ENCODE measurements around the gene LUC7L2. TPM values are rescaled to one million over a fixed set of nuclear protein-coding genes. Genes with fewer than 3 reads are reported as not detected.
"Not testable (repeated sequence)": the region's sequence is repeated elsewhere in the genome, so short reads cannot be mapped to it uniquely, and the experiment has no call there.

LUC7L2 gene
- total RNA-seq, 3 donors from 2014 or later: 77.3 to 108 (median 89.8) TPM

DNA sequence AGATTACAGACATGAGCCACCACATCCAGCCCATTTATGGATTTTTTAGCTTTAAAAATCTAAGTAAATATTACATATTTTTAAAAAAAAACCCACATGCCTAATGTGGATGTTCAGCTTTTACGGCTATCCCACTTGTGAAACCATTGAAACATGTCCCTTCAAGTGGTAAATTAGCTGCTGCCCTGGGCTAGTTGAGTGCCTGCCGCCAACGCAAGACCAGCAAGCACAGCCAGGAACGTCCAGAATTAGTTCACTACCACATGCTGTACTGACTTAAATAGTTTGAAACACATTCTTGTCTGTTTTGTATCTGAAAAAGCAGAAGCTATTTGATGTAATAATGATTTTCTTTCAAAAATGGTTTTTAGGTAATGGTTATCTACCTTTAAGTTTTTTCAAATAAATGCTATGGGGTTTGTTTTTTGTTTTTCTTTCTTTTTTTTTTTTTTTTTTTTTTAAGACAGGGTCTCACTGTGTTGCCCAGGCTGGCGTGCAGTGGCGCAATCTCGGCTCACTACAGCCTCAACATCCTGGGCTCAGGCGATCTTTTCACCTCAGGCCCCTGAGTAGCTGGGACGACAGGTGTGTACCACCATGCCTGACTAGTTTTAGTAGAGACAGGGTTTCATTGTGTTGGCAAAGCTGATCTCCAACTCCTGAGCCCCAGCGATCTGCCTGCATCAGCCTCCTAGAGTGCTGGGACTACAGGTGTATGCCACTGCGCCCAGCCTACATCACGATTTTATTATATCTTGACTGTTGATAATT, 66.7 kb downstream of the LUC7L2 start:
- no peaks in the 10 kb centered on the region for H3K27me3 ChIP-seq
- H3K4me1 ChIP-seq: peaks cover 0 to 3% of the 10 kb centered on the region in 2 donors
- TF ChIP-seq POLR2AphosphoS5 (IDR thresholded peaks at IDR 0.05) (no peak), POLR2A (IDR thresholded peaks at IDR 0.05) (no peak)
- TF ChIP-seq, protein P1, sequence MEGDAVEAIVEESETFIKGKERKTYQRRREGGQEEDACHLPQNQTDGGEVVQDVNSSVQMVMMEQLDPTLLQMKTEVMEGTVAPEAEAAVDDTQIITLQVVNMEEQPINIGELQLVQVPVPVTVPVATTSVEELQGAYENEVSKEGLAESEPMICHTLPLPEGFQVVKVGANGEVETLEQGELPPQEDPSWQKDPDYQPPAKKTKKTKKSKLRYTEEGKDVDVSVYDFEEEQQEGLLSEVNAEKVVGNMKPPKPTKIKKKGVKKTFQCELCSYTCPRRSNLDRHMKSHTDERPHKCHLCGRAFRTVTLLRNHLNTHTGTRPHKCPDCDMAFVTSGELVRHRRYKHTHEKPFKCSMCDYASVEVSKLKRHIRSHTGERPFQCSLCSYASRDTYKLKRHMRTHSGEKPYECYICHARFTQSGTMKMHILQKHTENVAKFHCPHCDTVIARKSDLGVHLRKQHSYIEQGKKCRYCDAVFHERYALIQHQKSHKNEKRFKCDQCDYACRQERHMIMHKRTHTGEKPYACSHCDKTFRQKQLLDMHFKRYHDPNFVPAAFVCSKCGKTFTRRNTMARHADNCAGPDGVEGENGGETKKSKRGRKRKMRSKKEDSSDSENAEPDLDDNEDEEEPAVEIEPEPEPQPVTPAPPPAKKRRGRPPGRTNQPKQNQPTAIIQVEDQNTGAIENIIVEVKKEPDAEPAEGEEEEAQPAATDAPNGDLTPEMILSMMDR (IDR thresholded peaks at IDR 0.05): no peak

DNA sequence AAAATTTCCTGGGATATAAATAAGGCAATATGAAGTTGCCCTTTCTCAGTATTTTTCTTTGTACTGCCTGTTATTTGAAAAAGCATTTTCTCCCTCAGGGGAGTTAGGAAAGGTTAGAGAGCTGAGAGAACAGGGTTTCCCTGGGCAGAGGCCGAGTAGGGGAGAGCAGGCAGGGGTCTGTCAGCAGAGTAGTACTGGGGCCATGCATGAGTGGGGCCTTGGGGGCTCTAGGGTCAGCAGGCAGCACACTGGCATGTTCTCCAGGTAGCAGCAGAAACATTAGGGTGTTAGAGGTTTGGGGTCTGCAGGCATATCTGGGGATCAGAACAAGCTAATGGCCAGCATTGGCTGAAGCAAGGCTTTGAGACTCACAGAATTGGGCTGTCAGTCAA, 67.3 kb downstream of the LUC7L2 start:
- Histone ChIP-seq H3K27me3 (no peaks in the 10 kb centered on the region), H3K4me1 (peaks cover 0 to 3% of the 10 kb centered on the region in 2 donors), H3K9me3 (no peaks in the 10 kb centered on the region), H3K36me3 (no peaks in the 10 kb centered on the region), H3K27ac (no peak overlapping the region), H3K4me3 (no peak overlapping the region)
- intact Hi-C loops (cut with DNase I; ENCODE audit: low total_unique reads): no loop called here
- DNase-seq (ENCODE audit: low spot score in 2 of 2): no peak
- TF ChIP-seq POLR2A (IDR thresholded peaks at IDR 0.05) (no peak), POLR2AphosphoS5 (IDR thresholded peaks at IDR 0.05) (no peak)
- TF ChIP-seq, protein P1 (IDR thresholded peaks at IDR 0.05): no peak

More for the DNA sequence above, 66.7 kb downstream of the LUC7L2 start:
- Histone ChIP-seq H3K27ac (no peak overlapping the region), H3K4me3 (no peak overlapping the region), H3K9me3 (no peaks in the 10 kb centered on the region), H3K36me3 (no peaks in the 10 kb centered on the region)
- intact Hi-C loops (cut with DNase I; ENCODE audit: low total_unique reads): no loop called here
- peak in 1 of 2 donors; percentile 62 for DNase-seq (ENCODE audit: low spot score in 2 of 2)

DNA sequence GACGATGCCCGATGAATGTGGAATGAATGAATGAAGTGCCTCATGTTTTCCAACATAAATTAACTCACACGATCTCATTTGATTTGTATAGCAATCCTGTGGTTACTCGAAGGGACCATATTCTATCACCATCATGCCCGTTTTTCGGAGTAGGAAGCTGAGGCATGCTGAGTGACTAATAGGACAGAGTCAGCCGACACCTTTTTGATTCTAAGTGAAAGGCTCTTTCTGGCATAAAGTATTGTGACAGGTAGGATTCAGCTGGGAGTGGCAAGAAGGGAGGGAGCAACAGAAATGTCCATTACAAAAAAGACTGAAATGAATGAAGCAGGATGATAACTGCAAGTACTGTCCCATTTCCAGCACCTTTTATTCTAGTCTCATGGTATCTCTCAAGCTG, 68.1 kb downstream of the LUC7L2 start:
- Histone ChIP-seq H3K27ac (no peak overlapping the region), H3K36me3 (no peaks in the 10 kb centered on the region), H3K4me3 (no peak overlapping the region), H3K9me3 (no peaks in the 10 kb centered on the region), H3K4me1 (peaks cover 0 to 3% of the 10 kb centered on the region in 2 donors), H3K27me3 (no peaks in the 10 kb centered on the region)
- TF ChIP-seq POLR2A (IDR thresholded peaks at IDR 0.05) (no peak), POLR2AphosphoS5 (IDR thresholded peaks at IDR 0.05) (no peak)
- TF ChIP-seq, protein P1 (IDR thresholded peaks at IDR 0.05): no peak
- intact Hi-C loops (cut with DNase I; ENCODE audit: low total_unique reads): no loop called here
- no peak for DNase-seq (ENCODE audit: low spot score in 2 of 2)

DNA sequence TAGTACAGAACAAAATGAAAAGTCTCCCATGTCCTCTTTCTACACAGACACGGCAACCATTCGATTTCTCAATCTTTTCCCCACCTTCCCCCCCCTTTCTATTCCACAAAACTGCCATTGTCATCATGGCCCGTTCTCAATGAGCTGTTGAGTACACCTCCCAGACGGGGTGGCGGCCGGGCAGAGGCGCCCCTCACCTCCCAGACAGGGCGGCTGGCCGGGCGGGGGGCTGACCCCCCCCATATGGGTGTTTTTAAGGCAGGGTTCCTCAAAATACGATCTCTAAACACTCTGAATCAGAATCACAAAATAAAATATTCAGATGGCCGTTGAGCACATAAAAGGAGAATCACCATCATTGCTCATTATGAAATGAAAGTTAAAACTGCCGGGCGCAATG, 70.0 kb downstream of the LUC7L2 start:
- H3K27ac ChIP-seq: peak overlapping the region; percentile 5 to 37
- DNase-seq (ENCODE audit: low spot score in 2 of 2); H3K27me3 ChIP-seq; H3K4me1 ChIP-seq; H3K9me3 ChIP-seq; intact Hi-C loops (cut with DNase I; ENCODE audit: low total_unique reads); H3K4me3 ChIP-seq; H3K36me3 ChIP-seq: not testable (repeated sequence)

DNA sequence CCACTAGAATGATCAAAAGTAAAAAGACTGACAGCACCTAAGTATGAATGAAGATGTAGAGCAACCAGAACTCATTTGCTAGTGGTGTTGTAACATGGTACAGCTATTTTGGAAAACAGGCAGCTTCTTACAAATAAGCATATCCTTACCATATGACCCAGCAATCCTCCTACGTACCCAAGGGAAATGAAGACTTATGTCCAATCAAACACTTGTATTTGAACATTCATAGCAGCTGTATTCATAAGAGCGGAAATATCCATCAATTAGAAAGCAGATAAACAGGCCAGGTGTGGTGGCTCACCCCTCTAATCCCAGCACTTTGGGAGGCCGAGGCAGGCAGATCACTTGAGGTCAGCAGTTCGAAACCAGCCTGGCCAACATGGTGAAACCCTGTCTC, 70.7 kb downstream of the LUC7L2 start:
- TF ChIP-seq POLR2AphosphoS5 (IDR thresholded peaks at IDR 0.05) (no peak), POLR2A (IDR thresholded peaks at IDR 0.05) (no peak)
- TF ChIP-seq, protein P1 (IDR thresholded peaks at IDR 0.05): no peak
- Histone ChIP-seq H3K27ac (peak overlapping the region; percentile 37 to 53), H3K36me3 (no peaks in the 10 kb centered on the region), H3K9me3 (no peaks in the 10 kb centered on the region), H3K4me1 (peaks cover 0 to 6% of the 10 kb centered on the region in 2 donors), H3K27me3 (no peaks in the 10 kb centered on the region), H3K4me3 (no peak overlapping the region)
- intact Hi-C loops (cut with DNase I; ENCODE audit: low total_unique reads): no loop called here
- no peak for DNase-seq (ENCODE audit: low spot score in 2 of 2)

Data from breast epithelium (tissue), 4 donors.